ENCODE results near the gene PTGDS.

PTGDS gene

DNA sequence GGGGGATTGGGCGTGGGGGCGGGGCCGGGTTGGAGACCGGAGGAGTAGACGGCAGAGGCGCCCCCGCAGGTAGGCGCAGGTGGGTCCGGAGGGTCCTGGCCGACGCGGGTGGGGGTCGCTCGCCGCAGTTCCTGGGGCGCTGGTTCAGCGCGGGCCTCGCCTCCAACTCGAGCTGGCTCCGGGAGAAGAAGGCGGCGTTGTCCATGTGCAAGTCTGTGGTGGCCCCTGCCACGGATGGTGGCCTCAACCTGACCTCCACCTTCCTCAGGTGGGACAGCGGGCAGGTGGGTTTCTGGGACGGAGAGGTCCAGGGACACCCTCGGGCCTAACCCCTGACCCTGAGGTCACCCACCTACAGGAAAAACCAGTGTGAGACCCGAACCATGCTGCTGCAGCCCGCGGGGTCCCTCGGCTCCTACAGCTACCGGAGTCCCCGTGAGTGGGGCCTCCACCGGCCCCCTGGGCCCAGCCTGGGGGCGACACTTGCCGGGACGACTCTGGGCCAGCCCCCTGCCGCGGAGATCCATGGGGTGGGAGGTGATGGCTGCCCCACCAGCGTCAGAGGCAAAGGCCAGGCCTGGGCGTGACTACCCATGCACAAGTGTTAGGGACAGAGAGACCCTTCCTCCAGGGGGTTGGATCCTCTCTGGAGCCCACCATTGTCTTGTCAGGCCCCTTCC lies 1.7 kb downstream of the PTGDS start:
- FAIRE-seq (no peak), DNase-seq (ENCODE audit: insufficient read length) (no peak)

DNA sequence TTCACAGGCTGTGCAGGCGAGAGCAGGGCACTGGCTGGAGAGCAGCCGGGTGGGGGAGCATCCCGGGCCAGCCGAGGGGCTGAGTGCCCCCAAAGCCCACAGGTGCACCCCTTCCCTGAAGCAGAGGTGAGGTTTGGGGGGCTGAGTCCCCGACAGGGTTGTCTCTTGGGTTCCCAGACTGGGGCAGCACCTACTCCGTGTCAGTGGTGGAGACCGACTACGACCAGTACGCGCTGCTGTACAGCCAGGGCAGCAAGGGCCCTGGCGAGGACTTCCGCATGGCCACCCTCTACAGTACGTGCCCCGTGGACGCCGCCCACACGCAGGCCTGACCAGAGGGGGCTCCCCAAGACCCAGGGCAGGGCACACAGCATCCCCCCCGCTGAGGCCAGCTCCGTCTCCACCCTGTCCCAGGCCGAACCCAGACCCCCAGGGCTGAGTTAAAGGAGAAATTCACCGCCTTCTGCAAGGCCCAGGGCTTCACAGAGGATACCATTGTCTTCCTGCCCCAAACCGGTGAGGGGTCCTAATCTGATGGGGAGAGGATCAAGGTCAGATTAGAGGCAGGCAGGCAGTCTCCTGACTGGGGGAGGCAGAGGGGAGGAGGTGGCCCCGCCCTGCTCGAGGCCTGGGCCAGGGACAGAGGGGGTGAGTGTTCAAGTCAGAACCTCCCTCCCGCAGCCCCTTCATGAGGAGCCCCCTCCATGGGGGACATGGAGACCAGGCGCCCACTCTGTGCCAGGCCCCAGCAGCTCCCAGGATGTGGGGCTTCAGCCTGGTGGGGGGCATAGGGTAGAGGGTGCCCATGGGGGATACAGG lies 2.7 kb downstream of the PTGDS start:
- TF ChIP-seq POLR2AphosphoS5 (IDR thresholded peaks at IDR 0.05; ENCODE audit: low read depth, low read length): no peak
- TF ChIP-seq TAF1 (IDR thresholded peaks at IDR 0.05; ENCODE audit: borderline replicate concordance, low read depth, low read length): no peak
- TF ChIP-seq POLR2A (IDR thresholded peaks at IDR 0.05; ENCODE audit: low read depth, low read length): no peak
- DNase-seq (ENCODE audit: insufficient read length) (no peak), FAIRE-seq (no peak)

More for the DNA sequence above, 1.7 kb downstream of the PTGDS start:
- TF ChIP-seq POLR2A (IDR thresholded peaks at IDR 0.05; ENCODE audit: low read depth, low read length): no peak
- no peak for TF ChIP-seq TAF1 (IDR thresholded peaks at IDR 0.05; ENCODE audit: borderline replicate concordance, low read depth, low read length)
- no peak for TF ChIP-seq POLR2AphosphoS5 (IDR thresholded peaks at IDR 0.05; ENCODE audit: low read depth, low read length)

DNA sequence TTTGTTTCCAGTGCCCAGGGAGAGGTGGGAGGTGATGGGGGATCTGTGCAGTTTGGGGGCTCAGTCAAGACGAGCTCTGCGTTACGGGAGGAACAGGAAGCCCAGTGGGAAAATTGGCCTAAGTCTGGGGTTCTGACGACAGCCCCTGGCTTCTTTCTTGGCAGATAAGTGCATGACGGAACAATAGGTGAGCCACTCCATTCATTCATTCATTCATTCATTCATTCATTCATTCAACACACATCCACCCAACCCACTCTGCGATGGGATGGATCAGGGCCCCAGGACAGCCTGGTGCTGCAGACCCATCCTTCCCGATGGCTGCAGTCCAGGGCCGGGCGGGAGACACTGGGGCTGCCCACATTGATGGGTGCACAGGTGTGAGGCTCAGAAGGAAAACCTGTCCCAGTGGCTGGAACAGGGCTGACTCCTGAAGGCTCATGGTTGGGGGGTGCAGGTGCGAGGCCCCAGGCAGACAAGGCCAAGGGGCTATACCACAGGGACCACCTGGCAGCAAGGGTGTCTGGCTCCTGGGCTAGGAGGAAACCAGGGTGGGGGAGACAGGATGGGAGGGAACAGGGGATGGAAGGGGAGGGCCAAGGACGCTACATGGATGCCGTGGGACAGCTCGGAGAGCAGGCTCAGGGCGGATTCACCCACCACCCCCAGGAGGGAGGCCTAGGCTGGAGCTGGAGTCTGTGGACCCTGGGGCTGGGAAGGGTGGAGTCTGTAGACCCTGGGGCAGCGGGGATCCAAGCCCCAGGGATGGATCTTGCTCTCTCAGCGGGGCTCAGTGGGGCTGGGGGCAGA lies 3.6 kb downstream of the PTGDS start:
- no peak for TF ChIP-seq TAF1 (IDR thresholded peaks at IDR 0.05; ENCODE audit: borderline replicate concordance, low read depth, low read length)
- DNase-seq (ENCODE audit: insufficient read length) (no peak), FAIRE-seq (no peak)

DNA sequence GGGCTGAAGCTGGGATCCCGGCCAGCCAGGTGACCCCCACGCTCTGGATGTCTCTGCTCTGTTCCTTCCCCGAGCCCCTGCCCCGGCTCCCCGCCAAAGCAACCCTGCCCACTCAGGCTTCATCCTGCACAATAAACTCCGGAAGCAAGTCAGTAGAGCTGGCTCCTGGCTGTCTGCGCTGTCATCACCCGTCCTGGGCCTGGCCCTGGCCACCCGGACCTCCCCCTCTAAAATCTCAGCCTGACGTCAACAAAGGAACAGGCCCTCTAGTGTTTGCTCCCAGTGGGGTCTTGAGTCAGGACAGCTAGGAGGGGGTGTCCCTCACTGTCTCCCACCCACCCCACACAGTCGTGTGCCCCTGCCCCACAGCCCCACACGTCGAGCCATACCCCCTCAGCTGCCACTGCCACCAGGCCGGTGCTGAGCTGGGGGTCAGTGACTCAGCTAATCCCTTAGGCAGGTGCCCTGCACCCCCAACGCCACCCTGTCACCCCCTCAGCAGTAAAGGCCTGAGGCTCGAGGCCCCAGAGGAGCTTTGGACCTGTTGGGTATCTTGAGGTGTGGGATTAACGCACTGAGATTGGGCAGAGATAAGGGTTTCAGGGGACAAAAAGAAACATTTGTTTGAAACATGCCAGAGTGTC lies 4.4 kb downstream of the PTGDS start:
- no peak for FAIRE-seq

DNA sequence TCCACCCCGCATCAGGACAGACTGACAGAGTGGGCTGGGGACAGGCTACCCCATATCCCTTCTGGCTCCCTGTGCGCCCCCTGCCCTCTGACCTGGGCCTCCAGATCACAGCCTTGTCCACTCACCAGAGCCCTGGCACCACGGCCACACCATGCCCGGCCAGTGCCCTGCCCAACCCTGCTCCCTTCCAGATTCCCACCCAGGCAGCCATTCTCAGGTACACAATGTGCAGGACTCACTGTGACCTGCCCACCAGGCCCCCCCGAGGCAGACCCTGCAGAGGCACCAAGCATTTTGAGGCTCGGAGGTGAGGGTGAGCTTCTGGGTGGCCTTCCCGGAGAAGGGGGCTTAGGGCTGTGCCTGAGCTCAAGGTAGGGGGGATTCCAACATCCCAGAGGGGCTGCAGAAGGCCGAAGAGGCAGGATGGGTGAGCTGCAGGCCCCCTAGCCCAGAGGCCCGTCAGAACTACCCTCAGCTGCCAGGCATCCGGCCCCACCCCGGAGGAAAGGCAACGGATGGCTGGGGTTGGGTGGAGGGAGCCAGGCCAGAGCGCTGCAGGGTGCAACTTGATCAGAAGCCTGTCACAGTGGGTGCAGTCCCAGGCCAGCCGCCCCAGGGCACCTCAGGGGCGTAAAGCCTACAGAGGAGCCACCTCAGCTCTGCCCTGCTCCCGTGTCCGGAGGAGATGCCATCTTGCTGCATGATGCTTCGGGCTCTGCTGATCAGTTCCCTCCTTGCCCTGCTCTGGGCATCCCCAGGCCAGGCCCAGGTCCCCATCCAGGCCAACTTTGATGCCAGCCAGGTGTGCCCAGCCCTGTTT lies 5.1 kb downstream of the PTGDS start, which contains the start of gene LCNL1:
LCNL1 (plus strand) TSS at position 762 of the 820 bp plus-strand sequence. CDS start 594 bp downstream, outside the sequence.
- FAIRE-seq (no peak), DNase-seq (ENCODE audit: insufficient read length) (no peak)
- no peak for TF ChIP-seq TAF1 (IDR thresholded peaks at IDR 0.05; ENCODE audit: borderline replicate concordance, low read depth, low read length)
- TF ChIP-seq POLR2AphosphoS5 (IDR thresholded peaks at IDR 0.05; ENCODE audit: low read depth, low read length): no peak
- TF ChIP-seq POLR2A (IDR thresholded peaks at IDR 0.05; ENCODE audit: low read depth, low read length): no peak

More for the DNA sequence above, 4.4 kb downstream of the PTGDS start:
- no peak for TF ChIP-seq POLR2AphosphoS5 (IDR thresholded peaks at IDR 0.05; ENCODE audit: low read depth, low read length)
- no peak for TF ChIP-seq TAF1 (IDR thresholded peaks at IDR 0.05; ENCODE audit: borderline replicate concordance, low read depth, low read length)
- TF ChIP-seq POLR2A (IDR thresholded peaks at IDR 0.05; ENCODE audit: low read depth, low read length): no peak
- no peak for DNase-seq (ENCODE audit: insufficient read length)

DNA sequence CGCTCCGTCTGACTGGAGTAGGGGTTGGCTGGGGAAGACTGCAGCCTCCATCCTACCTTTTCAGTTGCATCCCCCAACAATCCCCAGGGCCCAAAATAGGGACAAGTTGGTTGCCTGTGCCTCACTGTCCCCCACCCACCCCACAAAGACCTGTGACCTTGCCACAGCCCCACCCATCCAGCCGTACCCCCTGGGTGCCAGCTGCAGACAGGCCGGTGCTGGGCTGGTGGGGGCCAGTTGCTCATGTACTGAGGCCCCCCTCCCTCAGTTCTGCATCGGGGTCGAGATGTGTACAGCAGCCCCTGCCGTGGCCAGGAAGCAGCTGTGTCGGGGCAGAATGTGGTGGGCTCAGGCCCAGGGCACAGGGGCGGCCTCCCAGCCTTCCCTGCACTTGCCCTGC lies 5.9 kb downstream of the PTGDS start:
- no peak for DNase-seq (ENCODE audit: insufficient read length)
- FAIRE-seq: no peak
- TF ChIP-seq POLR2A (IDR thresholded peaks at IDR 0.05; ENCODE audit: low read depth, low read length): no peak
- TF ChIP-seq TAF1 (IDR thresholded peaks at IDR 0.05; ENCODE audit: borderline replicate concordance, low read depth, low read length): no peak
- no peak for TF ChIP-seq POLR2AphosphoS5 (IDR thresholded peaks at IDR 0.05; ENCODE audit: low read depth, low read length)

DNA sequence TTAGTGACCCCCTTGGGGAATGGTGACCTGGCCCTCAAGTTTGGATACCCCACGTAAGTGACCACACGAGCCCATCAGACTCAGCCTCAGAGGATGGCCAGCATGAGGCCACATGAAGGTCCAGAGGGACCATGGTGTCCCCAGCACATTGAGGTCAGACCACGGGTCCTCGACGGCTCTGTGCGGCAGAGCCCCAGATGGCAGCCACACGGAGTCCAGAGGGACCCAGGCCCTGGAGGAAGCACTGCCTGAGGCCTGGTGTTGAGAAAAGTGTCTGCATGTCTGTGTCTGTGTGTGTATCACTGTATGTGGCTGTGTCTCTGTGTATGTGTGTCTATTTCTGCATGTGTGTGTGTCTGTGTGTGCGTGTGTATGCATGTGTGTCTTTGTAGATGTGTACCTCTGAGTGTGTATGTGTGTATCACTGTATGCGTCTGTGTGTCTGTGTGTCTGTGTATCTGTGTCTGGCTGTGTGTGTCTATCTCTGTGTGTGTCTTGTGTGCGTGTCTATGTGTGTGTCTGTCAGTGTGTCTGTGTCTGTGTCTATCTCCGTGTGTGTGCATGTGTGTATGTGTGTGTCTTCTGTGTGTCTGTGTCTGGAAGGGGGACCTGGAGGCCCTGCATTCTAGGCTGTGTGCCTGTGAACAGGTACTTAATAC lies 6.5 kb downstream of the PTGDS start:
- DNase-seq (ENCODE audit: insufficient read length) (no peak), FAIRE-seq (no peak)
- TF ChIP-seq TAF1 (IDR thresholded peaks at IDR 0.05; ENCODE audit: borderline replicate concordance, low read depth, low read length) (no peak), POLR2AphosphoS5 (IDR thresholded peaks at IDR 0.05; ENCODE audit: low read depth, low read length) (no peak), POLR2A (IDR thresholded peaks at IDR 0.05; ENCODE audit: low read depth, low read length) (no peak)

DNA sequence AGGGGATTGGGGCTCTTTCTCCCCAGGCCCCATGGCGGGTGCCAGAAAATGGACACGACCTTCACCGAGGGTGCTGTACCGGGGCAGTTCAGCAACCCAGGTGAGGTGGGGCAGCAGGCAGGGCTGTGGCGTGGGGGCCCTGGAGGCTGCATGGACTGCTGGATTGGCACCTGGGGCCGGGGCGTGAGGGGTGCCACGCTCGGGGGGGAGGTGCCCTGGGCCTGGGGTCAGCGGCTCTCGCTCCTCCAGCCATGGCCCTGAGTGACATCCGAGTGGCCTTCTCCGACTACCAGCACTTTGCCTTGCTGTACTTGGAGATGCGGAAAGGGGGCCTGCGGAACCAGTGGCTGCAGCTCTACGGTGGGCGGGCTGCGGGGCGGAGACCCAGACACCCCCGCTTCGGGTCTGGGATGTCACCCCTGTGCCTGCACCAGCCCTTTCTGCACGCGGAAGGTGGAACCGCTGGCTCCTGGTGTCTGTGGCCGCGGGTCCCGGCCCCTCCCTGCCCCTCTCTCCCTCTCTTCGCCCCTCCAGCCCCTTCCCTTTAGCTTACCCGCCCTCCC lies 7.2 kb downstream of the PTGDS start:
- TF ChIP-seq POLR2AphosphoS5 (IDR thresholded peaks at IDR 0.05; ENCODE audit: low read depth, low read length) (no peak), POLR2A (IDR thresholded peaks at IDR 0.05; ENCODE audit: low read depth, low read length) (no peak), TAF1 (IDR thresholded peaks at IDR 0.05; ENCODE audit: borderline replicate concordance, low read depth, low read length) (no peak)
- FAIRE-seq (no peak), DNase-seq (ENCODE audit: insufficient read length) (no peak)

DNA sequence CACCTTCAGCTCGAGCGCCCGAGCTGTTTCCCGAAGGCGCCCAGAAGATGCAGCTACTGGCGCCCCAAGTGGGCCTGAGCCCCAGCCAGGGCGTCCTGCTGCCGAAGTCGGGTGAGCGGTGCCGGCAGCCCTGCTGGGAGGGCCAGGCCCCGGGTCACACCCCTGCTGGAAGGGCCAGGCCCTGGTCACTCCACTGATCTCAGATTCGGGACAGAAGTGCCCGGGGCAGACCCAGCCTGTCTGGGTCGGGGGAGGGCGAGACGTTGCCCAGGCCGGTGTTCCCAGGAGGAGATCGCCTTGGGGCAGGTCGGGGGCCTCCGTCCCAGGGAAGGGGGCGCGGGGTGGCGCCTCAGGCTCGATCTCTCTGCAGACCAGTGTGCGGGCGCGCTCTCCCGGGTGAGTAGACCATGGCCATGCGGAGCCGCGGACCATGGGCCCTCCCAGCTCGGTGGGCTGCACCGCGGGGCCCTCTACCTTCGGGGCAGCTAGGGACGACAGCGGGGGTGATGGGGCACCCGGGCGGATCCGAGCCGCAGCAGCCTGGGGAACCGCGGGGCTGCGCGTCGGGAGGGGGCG lies 7.8 kb downstream of the PTGDS start:
- TF ChIP-seq TAF1 (IDR thresholded peaks at IDR 0.05; ENCODE audit: borderline replicate concordance, low read depth, low read length) (no peak), POLR2A (IDR thresholded peaks at IDR 0.05; ENCODE audit: low read depth, low read length) (no peak), POLR2AphosphoS5 (IDR thresholded peaks at IDR 0.05; ENCODE audit: low read depth, low read length) (no peak)
- no peak for FAIRE-seq
- no peak for DNase-seq (ENCODE audit: insufficient read length)
